AG08395 (cell line): ENCODE data around the gene ZNF708.
"Not testable (repeated sequence)": the region's sequence is repeated elsewhere in the genome, so short reads cannot be mapped to it uniquely, and the experiment has no call there.

Source experiments
- DNase-seq: peaks from one replicate; pipeline ENCODE4 v3.0.0; 2012; ENCODE audit warnings: mixed read lengths, low spot score

The ZNF708 gene

DNA sequence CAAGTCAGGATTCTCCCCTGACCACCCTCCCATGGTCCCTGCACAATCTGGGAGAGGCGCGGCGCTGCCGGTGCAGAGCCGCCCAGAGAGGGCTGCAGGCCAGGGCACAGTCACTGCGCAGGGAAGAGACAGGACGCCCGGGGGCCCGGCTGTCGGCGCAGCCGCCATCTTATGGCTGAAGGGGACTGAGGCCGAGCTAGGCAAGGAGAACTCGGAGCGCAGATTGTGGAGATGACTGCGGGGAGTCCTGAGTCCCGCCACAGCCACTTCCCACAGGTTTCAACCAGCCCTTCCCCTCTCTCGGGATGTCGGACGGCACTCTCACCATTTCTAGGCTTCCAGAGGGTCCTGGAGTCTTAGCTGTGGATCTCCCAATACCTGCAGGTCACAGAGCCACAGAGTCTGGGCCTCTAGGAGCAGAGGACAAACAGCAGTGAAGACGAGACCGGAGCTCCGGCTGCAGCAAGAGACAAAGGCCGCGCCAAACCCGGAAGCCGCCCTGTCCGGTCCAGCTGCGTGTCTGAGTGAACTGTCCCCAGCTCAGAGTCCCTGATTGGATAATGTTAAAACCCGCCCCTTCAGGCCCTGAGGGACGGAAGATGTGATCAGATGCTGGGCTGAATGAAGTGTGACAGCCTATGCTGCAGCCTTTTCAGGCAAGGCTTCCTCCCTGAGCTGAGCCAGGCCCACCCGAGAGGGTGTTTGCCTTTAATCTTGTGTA is at the start of gene ZNF708:
Gene ZNF708 (minus strand): TSS at position 526 of the 721 bp plus-strand sequence. CDS start 198 bp downstream, at position 328.
- peak; percentile 93 for DNase-seq

- DNase-seq, result no peak
Measured at GRCh38 chr19:21362291-21362690, 33.1 kb upstream of the ZNF708 start.

GRCh38 chr19:21358768-21359451 is 29.7 kb upstream of the ZNF708 start, which contains the start of gene ZNF738:
Gene ZNF738, plus strand, starts transcription at chr19:21359000. Its CDS starts 141 bp downstream, at chr19:21359141.
- peak; percentile 98 for DNase-seq

DNA sequence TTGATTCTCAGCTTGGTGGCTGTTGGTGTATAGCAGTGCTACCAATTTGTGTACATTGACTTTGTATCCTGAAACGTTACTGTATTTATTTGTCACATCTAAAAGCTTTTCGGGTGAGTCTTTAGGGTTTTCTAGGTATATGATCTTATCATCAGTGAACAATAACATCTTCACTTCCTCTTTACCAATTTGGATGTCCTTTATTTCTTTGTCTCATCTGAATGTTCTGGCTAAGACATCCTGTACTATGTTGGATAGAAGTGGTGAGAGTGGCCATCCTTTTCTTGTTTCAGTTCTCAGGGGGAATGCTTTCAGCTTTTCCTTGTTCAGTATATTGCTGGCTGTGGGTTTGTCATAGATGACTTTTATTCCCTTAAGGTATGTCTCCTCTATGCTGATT is 23.6 kb upstream of the ZNF708 start:
- DNase-seq, result no peak

DNA sequence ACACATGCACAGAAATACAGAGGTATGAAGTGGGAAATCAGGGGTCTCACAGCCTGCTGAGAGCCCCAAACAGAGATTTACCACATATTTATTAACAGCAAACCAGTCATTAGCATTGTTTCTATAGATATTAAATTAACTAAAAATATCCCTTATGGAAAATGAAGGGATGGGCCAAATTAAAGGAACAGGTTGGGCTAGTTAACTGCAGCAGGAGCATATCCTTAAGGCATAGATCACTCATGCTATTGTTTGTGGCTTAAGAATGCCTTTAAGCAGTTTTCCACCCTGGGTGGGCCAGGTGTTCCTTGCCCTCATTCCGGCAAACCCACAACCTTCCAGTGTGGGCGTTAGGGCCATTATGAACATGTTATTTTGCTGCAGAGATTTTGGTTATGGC is 15.6 kb upstream of the ZNF708 start:
- DNase-seq, result not testable (repeated sequence)

- no peak for DNase-seq
Measured at GRCh38 chr19:21335721-21336120, 6.5 kb upstream of the ZNF708 start.

GRCh38 chr19:21328406-21328805 is 804 bp downstream of the ZNF708 start:
- DNase-seq, result no peak

- DNase-seq, result no peak
Measured at GRCh38 chr19:21326169-21326568, 3.0 kb downstream of the ZNF708 start.

DNA sequence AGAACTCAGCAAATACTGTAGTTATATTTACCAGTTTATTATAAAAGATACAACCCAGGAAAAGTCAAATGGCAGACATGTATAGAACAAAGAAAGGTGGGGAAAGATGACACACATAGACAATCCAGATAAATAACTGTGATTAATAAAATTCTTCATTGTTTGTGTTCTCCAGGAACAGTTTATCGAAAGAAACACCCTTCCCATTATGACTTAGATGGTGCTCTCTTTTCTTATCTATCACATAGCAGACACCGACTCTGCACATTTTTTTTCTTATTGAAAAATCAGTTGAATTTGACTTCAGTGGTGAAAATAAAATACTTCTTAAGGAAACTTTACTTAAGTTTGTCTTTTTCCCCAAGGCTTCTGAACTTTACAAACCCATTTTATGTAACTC is 6.2 kb downstream of the ZNF708 start:
- no peak for DNase-seq

DNA sequence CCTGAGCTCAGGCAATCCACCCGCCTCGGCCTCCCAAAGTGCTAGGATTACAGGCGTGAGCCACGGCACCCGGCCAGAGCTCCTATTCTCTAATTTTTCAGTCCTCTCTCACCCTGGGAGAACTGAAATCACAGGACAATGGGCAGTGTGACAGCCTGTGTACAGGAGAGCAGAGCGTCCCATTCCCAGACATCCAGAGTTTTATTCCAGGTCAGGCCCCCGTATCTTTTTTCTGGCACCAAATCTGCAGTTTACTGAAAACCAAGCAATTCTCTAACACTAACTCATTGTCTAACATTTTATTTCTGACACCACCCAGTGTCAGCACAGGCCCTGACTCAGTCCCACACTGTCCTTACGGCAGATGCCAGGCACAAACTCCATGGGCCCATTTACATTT is 6.7 kb downstream of the ZNF708 start:
- no peak for DNase-seq

- DNase-seq, result no peak
Measured at GRCh38 chr19:21321996-21322395, 7.2 kb downstream of the ZNF708 start.

- DNase-seq, result no peak
Measured at GRCh38 chr19:21321134-21321533, 8.1 kb downstream of the ZNF708 start.

GRCh38 chr19:21317821-21318220 is 11.4 kb downstream of the ZNF708 start:
- DNase-seq, result no peak

- no peak for DNase-seq
Measured at GRCh38 chr19:21314676-21315075, 14.5 kb downstream of the ZNF708 start.

DNA sequence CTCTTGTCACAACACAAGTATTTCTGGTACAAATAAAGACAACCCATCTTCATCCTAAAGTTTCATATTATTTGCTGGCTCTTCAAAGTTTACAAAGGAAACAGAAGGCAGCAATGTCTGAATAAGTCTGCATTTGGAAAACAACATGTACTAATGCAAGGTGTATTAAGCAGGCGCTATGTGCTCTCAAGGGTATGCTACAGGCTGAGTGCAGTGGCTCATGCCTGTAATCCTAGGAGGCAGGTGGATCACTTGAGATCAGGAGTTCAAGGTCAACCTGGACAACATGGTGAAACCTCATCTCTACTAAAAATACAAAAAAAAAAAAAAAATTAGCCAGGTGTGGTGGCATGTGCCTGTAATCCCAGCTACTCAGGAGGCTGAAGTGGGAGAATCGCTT is 16.4 kb downstream of the ZNF708 start:
- DNase-seq, result not testable (repeated sequence)

DNA sequence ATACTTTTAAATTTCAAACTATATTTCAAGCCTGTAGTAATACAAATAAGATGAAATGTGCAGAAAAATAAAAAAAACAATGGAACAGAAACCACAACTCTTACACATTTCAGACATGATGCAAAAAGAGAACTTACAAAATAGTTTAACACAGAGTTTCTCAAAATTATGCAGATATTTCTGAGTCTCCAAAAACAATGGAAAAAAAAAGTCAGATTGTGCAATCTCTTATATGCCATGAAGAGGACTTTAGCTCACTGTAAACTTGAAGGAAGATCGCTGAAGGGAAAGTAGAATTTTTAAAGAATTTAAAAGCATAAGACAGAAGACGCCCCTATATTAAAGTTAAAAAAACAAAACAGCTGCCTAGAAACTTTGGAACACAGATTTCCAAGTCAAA is 20.4 kb downstream of the ZNF708 start:
- no peak for DNase-seq

DNA sequence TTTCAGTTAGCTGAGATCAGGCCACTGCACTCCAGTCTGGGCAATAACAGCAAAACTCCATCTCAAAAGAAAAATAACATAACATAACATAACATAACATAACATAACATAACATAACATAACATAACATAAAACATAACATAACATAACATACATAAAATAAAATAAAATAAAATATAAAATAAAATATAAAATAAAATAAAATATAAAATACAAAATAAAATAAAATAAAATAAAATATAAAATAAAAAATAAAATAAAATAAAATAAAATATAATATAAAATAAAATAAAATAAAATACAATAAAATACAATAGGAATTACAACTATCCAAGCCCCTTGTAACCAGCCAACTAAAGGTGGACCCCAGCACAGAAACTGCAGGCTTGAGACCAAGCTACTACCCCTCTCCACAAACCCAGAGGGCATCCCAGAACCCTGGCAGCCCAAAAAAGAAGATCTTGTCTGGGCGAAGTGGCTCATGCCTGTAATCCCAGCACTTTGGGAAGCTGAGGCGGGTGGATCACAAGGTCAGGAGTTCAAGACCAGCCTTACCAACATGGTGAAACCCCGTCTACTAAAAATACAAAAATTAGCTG is 22.2 kb downstream of the ZNF708 start:
- DNase-seq, result not testable (repeated sequence)

DNA sequence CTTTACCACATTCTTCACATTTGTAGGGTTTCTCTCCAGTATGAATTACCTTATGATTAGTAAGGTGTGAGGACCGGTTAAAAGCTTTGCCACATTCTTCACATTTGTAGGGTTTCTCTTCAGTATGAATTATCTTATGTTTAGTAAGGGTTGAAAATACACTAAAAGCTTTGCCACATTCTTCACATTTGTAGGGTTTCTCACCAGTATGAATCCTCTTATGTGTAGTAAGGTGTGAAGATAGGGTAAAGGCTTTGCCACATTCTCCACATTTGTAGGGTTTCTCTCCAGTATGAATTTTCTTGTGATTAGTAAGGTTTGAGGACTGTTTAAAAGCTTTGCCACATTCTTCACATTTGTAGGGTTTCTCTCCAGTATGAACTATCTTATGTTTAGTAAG is 35.4 kb downstream of the ZNF708 start:
- not testable (repeated sequence) for DNase-seq

DNA sequence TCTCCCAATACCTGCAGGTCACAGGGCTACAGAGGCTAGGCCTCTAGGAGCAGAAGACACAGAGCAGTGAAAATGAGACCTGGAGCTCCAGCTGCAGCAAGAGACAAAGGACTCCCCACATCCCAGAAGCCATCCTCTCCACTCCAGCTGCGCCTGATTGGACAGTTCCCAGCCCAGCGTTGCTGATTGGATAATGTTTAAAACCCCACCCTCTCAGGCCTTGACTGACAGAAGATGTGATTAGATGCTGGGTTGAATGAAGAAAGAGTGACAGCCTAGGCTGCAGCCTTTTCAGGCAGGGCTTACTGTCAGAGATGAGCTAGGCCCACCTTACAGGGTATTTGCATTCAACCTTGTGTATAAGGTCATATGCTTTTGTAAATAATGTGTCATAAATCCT is 59.4 kb downstream of the ZNF708 start:
- DNase-seq, result no peak

DNA sequence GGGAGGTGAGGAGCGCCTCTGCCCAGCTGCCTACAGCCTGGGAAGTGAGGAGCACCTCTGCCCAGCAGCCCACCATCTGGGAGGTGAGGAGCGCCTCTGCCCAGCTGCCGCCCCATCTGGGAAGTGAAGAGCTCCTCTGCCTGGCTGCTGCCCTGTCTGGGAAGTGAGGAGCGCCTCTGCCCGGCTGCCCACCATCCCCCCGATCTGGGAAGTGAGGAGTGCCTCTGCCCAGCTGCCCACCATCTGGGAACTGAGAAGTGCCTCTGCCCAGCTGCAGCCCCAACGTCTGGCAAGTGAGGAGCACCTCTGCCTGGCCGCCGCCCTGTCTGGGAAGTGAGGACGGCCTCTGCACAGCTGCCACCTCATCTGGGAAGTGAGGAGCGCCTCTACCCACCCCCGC is 64.3 kb downstream of the ZNF708 start:
- DNase-seq, result no peak

DNA sequence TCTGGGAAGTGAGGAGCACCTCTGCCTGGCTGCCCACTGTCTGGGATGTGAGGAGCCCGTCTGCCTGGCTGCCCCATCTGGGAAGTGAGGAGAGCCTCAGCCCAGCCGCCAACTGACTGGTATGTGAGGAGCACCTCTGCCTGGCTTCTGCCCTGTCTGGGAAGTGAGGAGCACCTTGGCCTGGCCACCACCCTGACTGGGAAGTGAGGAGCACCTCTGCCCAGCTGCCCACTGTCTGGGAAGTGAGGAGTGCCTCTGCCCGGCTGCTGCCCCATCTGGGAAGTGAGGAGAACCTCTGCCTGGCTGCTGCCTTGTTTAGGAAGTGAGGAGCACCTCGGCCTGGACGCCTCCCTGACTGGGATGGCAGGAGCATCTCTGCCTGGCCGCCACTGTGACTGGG is 64.8 kb downstream of the ZNF708 start:
- no peak for DNase-seq

GRCh38 chr19:21260848-21261381 is 68.3 kb downstream of the ZNF708 start:
- DNase-seq, result not testable (repeated sequence)
